GM10847 (cell line): ENCODE results near the gene RYR2.

Source experiments
- POLR2A ChIP-seq: IDR thresholded peaks from 2 replicates; pipeline ENCODE4 v1.6.1; 2011; ENCODE audit not compliant: insufficient read length; ENCODE audit errors: extremely low read depth

RYR2 gene

GRCh38 chr1:237281481-237281880, 239.5 kb downstream of the RYR2 start:
- no peak for TF ChIP-seq POLR2A

GRCh38 chr1:237282208-237282783, 240.3 kb downstream of the RYR2 start:
- TF ChIP-seq POLR2A, result no peak

- TF ChIP-seq POLR2A, result no peak
Observed at GRCh38 chr1:237287876-237288521, 246.0 kb downstream of the RYR2 start.

- no peak for TF ChIP-seq POLR2A
Observed at GRCh38 chr1:237293804-237294203, 251.8 kb downstream of the RYR2 start.

DNA sequence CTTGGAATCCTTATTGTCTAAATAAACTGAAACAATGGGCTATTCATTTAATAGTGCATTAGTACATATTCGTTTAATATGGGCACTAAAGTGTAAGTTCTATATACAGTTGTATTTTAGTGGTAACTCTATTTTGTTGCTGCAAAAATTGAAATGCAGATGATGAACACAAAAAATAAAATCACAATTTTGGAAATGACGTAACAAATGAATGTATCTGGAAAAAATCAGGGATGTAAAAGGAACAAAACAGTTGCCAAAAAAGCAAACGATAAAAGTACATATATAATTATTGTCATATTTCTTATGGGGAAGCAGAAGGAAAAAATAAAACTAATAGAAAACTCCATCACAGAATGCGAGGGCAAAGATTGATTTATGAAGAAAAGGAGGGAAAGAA, 254.9 kb downstream of the RYR2 start:
- no peak for TF ChIP-seq POLR2A

GRCh38 chr1:237300642-237301041, 258.7 kb downstream of the RYR2 start:
- no peak for TF ChIP-seq POLR2A

- no peak for TF ChIP-seq POLR2A
Observed at GRCh38 chr1:237303929-237304328, 261.9 kb downstream of the RYR2 start.

GRCh38 chr1:237306726-237307125, 264.7 kb downstream of the RYR2 start:
- TF ChIP-seq POLR2A, result no peak

- TF ChIP-seq POLR2A, result no peak
Observed at GRCh38 chr1:237309595-237310118, 267.7 kb downstream of the RYR2 start.

- TF ChIP-seq POLR2A, result no peak
Observed at GRCh38 chr1:237316352-237316751, 274.4 kb downstream of the RYR2 start.

DNA sequence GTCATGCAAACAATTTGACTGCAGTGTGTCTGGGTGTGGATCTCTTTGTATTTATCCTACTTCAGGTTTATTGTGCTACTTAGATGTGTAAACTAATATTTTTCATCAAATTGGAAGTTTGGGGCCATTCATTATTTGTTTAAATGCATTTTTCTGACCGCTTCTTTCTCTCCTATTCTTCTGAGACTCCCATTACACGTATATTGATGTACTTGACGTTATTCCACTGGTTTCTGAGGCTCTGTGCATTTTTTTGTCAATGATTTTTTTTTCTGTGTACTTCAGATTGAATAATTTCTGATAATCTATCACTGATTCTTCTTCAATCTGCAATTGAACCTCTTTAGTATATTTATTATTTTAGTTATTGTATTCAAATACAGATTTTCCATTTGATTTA, 276.8 kb downstream of the RYR2 start:
- TF ChIP-seq POLR2A, result no peak

DNA sequence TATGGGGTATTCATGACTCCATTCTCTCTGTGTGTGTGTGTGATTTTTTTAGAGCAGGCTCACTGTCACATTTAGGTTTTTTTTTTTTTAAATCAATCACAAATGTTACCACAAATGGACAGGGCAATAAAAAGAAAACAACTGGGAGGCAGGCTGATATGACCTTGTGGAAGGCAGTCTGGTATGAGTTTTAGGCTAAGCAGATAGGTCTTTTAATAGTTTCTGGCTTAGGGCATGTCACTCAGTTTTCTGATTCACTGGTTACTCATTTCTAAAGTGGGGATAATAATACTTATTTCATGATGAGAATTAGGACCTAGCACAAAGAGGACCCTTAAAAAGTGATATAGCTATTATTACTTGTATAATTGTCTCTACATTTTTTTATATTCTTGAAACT, 278.9 kb downstream of the RYR2 start:
- no peak for TF ChIP-seq POLR2A

GRCh38 chr1:237324226-237324625, 282.2 kb downstream of the RYR2 start:
- no peak for TF ChIP-seq POLR2A

DNA sequence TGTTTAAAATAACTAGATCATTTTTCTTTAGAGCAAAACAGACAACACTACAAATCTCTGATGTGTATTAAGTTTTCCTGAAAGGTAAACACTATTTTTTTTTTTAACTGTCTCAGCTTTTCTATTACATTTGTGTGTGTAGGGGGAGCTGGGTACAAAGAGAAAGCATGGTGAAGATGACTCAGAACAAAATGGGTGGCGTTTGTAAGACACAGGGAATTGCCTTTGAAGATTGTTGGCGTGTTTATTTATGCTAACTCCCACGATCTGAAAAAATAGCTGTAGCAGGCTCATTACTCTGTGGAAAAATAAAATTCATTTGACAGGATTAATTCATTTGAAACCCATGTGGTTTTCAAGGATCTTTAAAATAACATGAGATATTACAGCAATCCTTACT, 285.1 kb downstream of the RYR2 start:
- TF ChIP-seq POLR2A, result no peak

DNA sequence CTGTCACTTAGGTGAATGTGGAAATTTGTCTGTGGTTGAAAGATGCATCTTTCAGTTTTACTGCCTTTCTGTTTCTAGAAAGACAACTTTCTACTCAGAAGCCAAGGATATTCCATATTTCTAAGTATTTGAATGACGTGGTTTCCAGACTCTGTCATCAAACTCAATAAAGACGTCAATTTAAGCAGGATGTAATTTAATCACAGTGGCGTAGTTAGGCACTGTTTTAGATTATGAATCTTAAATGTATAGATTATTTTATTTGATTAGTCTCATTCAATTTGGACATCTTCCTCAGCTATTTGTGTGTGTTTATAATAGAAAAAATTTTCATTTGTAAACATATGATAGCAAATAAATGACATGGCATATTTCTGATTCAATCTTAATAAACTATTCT, 298.9 kb downstream of the RYR2 start:
- TF ChIP-seq POLR2A, result no peak

- no peak for TF ChIP-seq POLR2A
Observed at GRCh38 chr1:237341391-237341790, 299.4 kb downstream of the RYR2 start.

DNA sequence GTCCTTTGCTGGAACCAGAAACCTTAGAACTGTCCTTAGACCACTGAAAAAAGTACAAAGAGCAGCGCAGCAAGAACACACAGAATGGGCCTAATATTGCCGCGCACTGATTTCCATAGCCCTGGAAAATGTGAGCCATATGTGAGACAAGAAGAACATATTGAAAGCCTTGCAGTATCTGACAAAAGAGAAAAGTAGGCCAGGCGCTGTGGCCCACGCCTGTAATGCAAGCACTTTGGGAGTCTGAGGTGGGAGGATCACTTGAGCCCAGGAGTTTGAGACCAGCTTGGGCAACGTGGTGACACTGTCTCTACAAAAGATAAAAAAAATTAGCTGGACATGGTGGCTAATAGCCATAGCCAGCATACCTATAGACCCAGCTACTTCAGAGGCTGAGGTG, 300.7 kb downstream of the RYR2 start:
- no peak for TF ChIP-seq POLR2A

- TF ChIP-seq POLR2A, result no peak
Observed at GRCh38 chr1:237352747-237353146, 310.8 kb downstream of the RYR2 start.

DNA sequence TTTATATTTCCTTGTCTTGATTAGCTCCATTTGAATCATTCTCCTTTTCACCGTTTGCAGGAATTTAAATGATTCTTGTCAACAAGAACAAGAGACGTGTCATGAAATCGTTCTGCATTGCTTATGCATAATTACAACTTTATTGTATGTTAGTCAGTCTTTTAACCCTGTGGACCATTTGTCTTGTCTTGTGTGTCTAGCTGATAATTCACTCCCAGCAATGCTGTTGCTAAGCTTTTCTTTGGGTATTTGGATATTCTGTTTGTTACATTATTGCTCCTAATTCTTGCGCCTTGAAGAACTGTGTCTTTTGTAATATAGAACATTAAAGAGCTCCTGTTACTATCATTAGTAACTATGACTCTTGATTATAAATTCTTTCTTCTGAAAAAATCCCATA, 311.9 kb downstream of the RYR2 start:
- TF ChIP-seq POLR2A, result no peak
